ENCODE results near the gene FGR.

The FGR gene

DNA sequence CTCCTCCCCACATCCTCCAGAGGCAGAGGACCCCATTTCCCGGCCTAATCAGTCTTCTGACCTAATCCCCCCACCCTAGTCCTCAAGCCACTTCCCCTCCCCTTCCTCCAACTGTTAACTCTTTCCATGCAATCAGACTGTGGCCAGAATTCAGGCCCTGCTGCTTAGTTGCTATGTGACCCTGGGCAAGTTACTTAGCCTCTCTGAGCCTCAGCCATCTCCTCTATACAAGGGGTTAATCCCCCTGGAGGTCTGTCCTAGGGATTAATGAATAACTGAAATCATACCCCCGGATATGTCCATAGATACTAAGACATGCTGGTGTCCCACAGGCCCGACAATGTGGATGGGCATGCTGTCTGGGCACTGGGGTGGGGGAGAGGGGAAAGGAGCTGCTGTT lies 49.3 kb downstream of the FGR start:
- no peak for TF ChIP-seq CTCF (IDR thresholded peaks at IDR 0.05; ENCODE audit: insufficient read depth, low read length, missing control alignments)
- H3K4me3 ChIP-seq (ENCODE audit: low read depth, low read length) = no peak overlapping the region
- ChIA-PET CTCF (interaction anchor here (0.8 to 2.8 kb wide), 5 partner anchors 16 to 89 kb away, joined by 3 to 18 read pairs (median 4); no protein-coding TSS in a partner anchor), POLR2A (interaction anchor here (0.9 kb wide), 1 partner anchor 9 kb away, joined by 3 read pairs; no protein-coding TSS in a partner anchor)
- no peak for DNase-seq (ENCODE audit: low read depth, low spot score)

DNA sequence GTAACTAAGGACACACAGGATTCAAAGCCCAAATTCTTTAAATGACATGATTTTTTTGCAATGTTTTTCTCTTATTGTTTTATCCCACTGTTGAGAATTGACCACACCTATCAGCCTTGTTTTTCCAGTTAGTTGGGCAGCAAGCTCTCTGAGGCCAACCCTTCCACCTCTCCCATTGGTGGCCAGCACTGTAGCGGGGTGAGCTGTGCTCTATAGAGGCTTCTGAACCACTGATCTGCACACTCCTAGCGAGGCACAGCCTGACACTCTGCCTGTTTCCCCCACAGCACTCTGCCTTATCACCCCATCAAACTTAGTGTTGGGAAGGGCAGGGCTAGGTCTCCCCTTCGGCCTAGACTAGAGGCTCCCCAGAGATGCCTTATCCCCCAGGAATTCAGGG lies 50.5 kb downstream of the FGR start:
- no peak for DNase-seq (ENCODE audit: low read depth, low spot score)
- POLR2A ChIA-PET = no interaction called here
- H3K4me3 ChIP-seq (ENCODE audit: low read depth, low read length) = no peak overlapping the region
- CTCF ChIA-PET = interaction anchor here (1.0 to 2.2 kb wide), 7 partner anchors 9 to 28 kb away, joined by 3 to 12 read pairs (median 9); no protein-coding TSS in a partner anchor
- no peak for TF ChIP-seq CTCF (IDR thresholded peaks at IDR 0.05; ENCODE audit: insufficient read depth, low read length, missing control alignments)

DNA sequence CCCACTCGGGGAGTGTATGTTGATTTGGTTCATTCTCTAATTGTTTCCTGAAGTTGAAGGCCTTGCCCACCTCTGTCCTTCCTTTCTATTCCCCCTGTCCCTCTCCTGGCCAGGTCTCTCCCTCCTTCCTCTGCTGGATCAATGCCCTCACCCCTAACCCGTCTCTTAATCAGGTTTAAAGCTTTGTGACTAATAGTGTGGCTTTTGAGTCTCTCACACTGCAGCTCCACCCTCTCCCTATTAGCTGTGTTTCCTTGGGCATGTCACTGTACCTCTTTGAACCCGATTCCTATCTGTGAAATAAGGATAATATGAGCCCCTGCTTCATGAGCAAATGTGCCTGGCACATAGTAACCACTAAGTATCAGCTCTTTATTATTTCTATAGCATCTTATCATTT lies 51.5 kb downstream of the FGR start:
- no peak for TF ChIP-seq CTCF (IDR thresholded peaks at IDR 0.05; ENCODE audit: insufficient read depth, low read length, missing control alignments)
- no peak for DNase-seq (ENCODE audit: low read depth, low spot score)
- ChIA-PET POLR2A (interaction anchor here (1.2 kb wide), 1 partner anchor 9 kb away, joined by 4 read pairs; no protein-coding TSS in a partner anchor), CTCF (interaction anchor here (1.0 to 2.1 kb wide), 10 partner anchors 8 to 86 kb away, joined by 3 to 12 read pairs (median 8); no protein-coding TSS in a partner anchor)
- H3K4me3 ChIP-seq (ENCODE audit: low read depth, low read length) = no peak overlapping the region

GRCh38 chr1:27581823-27582243 lies 53.2 kb downstream of the FGR start:
- CTCF ChIA-PET = interaction anchor here (1.1 to 2.9 kb wide), 6 partner anchors 8 to 27 kb away, joined by 3 to 10 read pairs (median 6); no protein-coding TSS in a partner anchor
- no peak for TF ChIP-seq CTCF (IDR thresholded peaks at IDR 0.05; ENCODE audit: insufficient read depth, low read length, missing control alignments)
- POLR2A ChIA-PET = no interaction called here
- H3K4me3 ChIP-seq (ENCODE audit: low read depth, low read length) = no peak overlapping the region
- no peak for DNase-seq (ENCODE audit: low read depth, low spot score)

DNA sequence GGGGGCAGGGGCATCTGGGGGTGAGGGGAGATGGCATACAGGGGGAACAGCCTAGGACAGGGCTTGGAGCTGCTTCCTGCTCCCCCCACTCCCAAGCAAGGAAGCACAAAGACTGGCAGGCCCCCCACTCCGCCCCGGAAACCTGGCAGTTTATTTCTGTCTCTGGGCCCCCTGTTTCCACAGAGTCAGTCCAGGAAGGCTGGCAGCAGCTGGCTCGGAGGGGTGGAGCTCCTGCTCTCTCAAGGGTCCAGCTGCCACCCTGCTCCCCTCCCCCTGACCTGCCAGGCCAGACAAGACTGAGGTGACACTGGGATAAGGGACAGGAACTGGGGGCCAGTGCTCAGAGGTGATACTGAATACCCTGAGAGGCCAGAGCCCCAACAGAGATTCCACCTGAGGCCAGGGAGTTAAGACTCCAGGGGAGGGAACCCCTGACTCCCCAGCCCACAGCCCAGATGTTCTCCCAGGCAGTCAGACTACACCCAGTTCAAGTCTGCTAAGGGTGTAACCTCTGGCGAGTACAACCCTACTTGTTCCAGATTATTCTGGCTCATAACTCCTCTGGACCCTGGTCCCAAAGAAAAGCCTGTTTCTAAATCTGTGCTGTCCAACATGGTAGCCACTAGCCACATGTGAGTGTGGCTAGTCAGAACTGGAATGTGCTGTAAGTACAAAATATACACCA lies 57.3 kb downstream of the FGR start:
- ChIA-PET CTCF (interaction anchor here (2.0 to 27.5 kb wide), 3 partner anchors 9 to 22 kb away, joined by 13 to 689 read pairs (median 40); partner anchors contain the start of gene AHDC1), POLR2A (no interaction called here)
- H3K4me3 ChIP-seq (ENCODE audit: low read depth, low read length) = no peak overlapping the region
- no peak for TF ChIP-seq CTCF (IDR thresholded peaks at IDR 0.05; ENCODE audit: insufficient read depth, low read length, missing control alignments)
- no peak for DNase-seq (ENCODE audit: low read depth, low spot score)

- POLR2A ChIA-PET = no interaction called here
- no peak for DNase-seq (ENCODE audit: low read depth, low spot score)
- CTCF ChIA-PET = interaction anchor here (2.0 to 27.5 kb wide), 3 partner anchors 8 to 23 kb away, joined by 13 to 689 read pairs (median 40); partner anchors contain the start of gene AHDC1
- no peak overlapping the region; the same call in 1 of the 2 replicates for H3K4me3 ChIP-seq (ENCODE audit: low read depth, low read length)
- TF ChIP-seq CTCF (IDR thresholded peaks at IDR 0.05; ENCODE audit: insufficient read depth, low read length, missing control alignments) = no peak
Observed at GRCh38 chr1:27576806-27577227, 58.2 kb downstream of the FGR start.

Measured in AG04449 (cell line).